Uterus (tissue), 2 donors: ENCODE results near the gene CD96.

Source experiments
- CTCF ChIP-seq, 4 experiments: fragments of 200-600 bp in 2 of 4; fragments of 450-650 bp in 2 of 4; sonication (generic) in 2 of 4; IDR thresholded peaks; one replicate each; pipeline ENCODE4 v1.5.1; 2016 to 2019; ENCODE audit warnings: antibody characterized with exemption in 4 of 4, mild to moderate bottlenecking in 2 of 4, moderate library complexity in 1 of 4
- POLR2A ChIP-seq, 2 donors: fragments of 450-650 bp; IDR thresholded peaks; one replicate each; pipeline ENCODE4 v1.6.1; 2016; ENCODE audit warnings: antibody characterized with exemption in 2 of 2, mild to moderate bottlenecking in 1 of 2, moderate library complexity in 1 of 2

GRCh38 chr3:111538111-111538510, 3.9 kb upstream of the CD96 start:
- no peak for TF ChIP-seq POLR2A (IDR thresholded peaks at IDR 0.05)
- TF ChIP-seq CTCF (IDR thresholded peaks at IDR 0.05), result no peak
